22Rv1 (cell line): ENCODE results near the gene PRKRA.

Source experiments
- H3K27ac ChIP-seq: fragments of 450-650 bp; 2 replicates; pipeline ENCODE4 v1.5.1; 2017
- ZFX ChIP-seq: fragments of 450-650 bp; IDR thresholded peaks from 2 replicates; pipeline ENCODE4 v1.6.1; 2017; ENCODE audit warnings: antibody characterized with exemption, borderline replicate concordance
- TF ChIP-seq, protein P1 (sequence below): fragments of 450-650 bp; IDR thresholded peaks from 2 replicates; pipeline ENCODE4 v1.5.1; 2017; ENCODE audit warnings: mild to moderate bottlenecking

Gene PRKRA

DNA sequence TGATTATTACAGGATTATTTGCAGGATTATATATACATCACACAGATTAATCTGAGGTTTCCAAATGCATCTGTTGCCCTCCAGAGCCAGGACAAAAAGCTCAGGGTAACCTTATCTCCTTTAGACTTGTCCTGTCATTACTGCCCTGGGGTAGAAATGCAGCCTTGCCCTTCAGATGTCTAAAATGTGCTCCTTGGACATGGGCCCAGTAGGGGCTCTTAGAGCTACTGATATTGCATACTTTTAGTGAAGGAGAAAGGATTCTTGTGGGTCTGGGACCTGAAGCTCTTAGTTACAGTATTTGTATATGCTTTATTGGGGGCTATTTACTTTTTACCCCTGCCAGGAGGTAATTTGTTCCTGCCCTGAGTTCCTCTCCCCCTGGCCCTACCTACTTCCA lies 56.1 kb downstream of the PRKRA start:
- TF ChIP-seq, protein P1, sequence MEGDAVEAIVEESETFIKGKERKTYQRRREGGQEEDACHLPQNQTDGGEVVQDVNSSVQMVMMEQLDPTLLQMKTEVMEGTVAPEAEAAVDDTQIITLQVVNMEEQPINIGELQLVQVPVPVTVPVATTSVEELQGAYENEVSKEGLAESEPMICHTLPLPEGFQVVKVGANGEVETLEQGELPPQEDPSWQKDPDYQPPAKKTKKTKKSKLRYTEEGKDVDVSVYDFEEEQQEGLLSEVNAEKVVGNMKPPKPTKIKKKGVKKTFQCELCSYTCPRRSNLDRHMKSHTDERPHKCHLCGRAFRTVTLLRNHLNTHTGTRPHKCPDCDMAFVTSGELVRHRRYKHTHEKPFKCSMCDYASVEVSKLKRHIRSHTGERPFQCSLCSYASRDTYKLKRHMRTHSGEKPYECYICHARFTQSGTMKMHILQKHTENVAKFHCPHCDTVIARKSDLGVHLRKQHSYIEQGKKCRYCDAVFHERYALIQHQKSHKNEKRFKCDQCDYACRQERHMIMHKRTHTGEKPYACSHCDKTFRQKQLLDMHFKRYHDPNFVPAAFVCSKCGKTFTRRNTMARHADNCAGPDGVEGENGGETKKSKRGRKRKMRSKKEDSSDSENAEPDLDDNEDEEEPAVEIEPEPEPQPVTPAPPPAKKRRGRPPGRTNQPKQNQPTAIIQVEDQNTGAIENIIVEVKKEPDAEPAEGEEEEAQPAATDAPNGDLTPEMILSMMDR: no peak
- no peak for TF ChIP-seq ZFX
- H3K27ac ChIP-seq: no peak overlapping the region

DNA sequence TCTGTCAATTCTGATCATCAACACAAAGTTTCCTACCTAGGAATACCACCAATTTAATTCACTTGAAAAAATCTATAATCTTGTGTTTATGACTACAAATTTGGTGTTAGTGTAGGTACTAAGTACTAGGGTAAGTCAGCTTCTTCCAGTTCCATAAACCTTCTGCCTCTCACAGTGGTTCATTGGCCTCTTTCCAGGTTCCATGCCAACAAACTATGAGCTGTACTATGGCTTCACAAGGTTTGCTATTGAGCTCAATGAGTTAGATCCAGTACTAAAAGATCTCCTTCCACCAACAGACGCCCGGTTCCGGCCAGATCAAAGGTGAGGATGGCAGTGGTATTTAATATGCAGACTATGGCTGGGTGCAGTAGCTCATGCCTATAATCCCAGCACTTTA lies 58.8 kb downstream of the PRKRA start:
- TF ChIP-seq, protein P1: no peak
- no peak for TF ChIP-seq ZFX
- H3K27ac ChIP-seq: no peak overlapping the region

DNA sequence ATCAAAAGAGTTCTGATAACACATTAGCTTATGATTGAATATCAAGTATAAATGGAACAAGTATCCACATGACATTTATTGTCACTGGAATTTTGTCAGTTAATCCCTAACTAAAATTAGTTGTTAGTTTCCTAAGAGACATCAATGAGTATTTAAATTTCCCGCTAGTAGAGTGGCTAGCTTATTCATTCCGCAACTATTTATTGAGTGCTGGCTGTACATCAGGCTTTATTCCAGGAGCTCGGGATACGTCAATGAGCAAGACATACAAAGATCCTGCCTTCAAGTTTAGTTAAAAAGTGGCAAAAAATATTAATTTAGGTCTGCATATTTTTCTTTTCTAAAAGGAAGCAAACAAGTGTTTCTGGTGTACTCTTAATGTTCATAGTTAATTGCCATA lies 59.3 kb downstream of the PRKRA start:
- TF ChIP-seq, protein P1: no peak
- no peak for TF ChIP-seq ZFX

DNA sequence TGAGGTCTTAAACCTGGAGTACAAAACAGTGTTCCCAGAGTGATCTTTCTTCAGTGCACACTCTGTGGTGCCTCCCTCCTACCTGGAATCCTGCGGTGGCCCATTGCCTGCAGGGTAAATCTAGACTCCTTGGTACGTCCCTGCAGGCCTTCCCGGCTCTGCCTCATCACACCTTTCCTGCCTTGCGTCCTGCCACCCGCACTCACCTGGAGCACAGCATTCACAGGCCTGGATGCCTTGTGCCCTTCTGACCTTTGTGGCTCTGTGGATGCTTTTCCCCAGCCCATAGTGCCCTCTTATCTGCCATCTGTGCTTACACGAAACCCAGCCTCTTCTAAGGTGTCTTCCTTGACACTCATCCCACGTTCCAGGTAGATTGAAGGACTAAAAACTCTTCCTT lies 62.7 kb downstream of the PRKRA start:
- TF ChIP-seq, protein P1: no peak
- no peak for TF ChIP-seq ZFX
- no peak overlapping the region for H3K27ac ChIP-seq

More for the DNA sequence above, 59.3 kb downstream of the PRKRA start:
- H3K27ac ChIP-seq: no peak overlapping the region

DNA sequence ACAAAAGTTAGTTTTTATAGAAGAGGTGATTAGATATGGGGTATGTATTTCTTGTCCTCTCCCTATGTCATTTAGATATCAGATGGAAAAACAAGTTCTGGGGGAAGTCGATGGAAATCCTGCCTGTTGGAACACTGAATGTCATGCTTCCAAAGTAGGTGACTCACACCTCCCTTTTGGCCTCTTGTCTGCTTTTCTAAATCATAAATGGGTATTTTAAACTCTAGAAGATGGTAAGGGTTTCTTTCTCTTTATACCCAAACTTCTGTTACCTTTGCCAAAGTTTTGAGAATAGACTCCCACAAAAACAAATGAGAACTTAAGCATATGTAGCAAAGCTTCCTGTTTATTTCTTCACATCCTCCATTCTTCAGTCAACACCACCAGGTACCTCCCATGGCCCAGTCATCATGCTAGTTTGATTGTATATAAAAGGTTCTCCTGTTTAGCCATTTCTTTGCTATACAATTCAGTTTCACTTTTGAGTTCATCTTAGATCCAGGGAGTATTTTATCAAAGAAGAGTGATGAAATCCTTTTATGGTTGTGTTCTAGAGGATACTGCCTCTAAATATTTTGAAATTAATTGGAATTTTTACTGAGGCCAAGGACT lies 63.9 kb downstream of the PRKRA start:
- no peak for TF ChIP-seq ZFX
- H3K27ac ChIP-seq: no peak overlapping the region

DNA sequence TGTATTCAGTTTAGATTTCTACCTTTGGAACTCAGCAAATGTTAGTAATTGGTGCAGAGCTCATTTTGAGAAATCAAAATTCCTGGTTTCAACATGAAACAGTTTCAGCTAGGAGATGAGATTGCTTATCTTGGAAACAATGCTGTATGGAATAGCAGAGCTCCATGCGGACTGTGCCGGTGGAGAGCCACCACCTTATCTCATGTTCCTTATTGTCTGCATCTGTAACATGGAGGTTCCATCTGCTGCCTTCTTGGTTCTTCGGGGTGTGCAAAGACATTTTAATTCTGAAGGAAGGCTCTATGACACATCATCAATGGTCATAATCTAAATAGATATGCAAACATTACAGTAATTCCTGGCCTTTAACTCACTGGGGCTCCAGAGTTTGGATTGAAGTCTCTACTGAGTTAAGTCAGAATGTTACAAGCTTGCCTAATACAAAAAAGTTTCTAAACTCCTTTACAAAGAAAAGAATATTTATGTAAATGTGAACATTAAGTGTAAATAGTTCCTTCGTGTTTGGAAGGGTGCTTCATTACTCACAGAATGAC lies 65.3 kb downstream of the PRKRA start:
- TF ChIP-seq ZFX: no peak
- TF ChIP-seq, protein P1: no peak
- no peak overlapping the region for H3K27ac ChIP-seq

DNA sequence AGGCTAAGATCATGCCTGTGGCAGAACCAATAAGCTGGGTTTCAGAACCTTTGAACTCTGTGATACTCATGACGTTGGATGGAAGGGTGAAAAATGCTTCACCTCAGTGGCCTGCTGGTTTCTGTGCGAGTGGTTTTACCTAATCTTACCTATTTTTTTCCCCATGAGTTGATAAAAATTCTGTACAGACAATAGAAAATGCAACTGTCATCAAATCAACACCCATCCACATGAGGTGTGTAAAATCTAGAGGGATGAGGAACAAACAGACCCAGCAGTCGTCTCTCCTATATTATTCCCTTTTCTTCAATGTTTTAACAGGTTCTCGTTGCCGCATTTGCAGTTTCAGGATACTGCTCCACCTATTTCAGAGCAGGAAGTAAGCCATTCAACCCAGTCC lies 67.3 kb downstream of the PRKRA start:
- H3K27ac ChIP-seq: no peak overlapping the region
- TF ChIP-seq, protein P1: no peak
- TF ChIP-seq ZFX: no peak
